ENCODE data around the gene PRKCE.

PRKCE gene

DNA sequence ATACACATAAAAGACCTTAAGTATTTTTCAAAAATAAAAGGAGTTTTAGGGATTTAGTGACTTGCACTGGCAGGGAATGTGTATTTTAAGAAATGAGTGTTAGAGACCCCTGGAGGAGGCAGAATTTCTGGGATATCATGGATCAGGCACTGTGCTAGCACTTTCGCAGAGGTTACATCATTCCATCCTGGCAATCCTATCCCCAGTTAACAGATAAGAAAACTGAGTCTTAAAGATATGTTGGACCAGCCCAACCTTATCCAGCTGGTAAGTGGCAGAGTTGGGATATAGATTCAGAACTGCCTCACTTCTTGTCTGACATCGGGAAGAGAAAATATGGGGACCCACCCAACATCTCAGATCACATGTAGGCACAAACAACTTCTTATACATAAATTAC, 485.5 kb downstream of the PRKCE start:
- no peak for DNase-seq

DNA sequence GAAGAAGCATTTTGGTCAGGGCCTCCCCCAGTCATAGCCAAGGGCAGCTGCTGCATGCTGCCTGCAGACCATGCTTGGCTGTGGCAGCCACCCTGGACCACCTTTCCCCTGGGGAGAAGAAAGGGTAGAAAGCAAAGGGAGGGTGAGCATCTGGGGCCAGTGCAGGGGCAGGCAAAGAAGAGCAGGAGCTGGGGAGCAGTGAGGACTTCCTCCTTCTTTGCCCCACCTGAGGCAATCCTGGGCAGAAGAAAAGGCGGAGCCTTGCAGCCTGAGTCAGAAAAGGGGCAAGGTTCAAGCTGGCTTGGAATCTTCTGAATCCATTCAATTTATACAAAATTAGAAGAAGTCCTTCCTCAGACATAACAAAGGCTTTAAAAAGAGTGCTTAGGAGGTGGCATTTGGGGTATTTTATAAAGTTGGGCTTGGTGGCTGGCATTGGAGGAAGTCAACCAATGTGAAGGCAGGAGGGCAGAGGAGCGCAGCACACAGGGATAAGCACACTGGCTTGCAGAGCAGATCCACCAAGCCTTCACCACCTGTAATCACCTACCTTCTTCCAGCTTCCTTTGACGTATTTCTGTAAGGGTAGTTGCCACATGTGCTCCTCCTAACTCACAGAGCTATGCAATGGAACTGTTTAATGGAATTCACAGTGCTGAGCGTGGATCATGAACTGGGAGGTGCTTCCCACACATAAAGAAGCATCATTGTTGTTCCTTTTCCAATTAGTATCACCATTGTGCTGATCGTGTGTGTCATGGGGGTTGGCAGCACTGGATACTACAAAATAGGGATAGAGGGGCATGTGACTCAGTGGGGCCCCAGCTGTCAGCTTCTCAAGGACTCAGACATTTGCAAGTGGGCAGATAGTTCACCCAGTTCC, 491.3 kb downstream of the PRKCE start:
- no peak for DNase-seq

DNA sequence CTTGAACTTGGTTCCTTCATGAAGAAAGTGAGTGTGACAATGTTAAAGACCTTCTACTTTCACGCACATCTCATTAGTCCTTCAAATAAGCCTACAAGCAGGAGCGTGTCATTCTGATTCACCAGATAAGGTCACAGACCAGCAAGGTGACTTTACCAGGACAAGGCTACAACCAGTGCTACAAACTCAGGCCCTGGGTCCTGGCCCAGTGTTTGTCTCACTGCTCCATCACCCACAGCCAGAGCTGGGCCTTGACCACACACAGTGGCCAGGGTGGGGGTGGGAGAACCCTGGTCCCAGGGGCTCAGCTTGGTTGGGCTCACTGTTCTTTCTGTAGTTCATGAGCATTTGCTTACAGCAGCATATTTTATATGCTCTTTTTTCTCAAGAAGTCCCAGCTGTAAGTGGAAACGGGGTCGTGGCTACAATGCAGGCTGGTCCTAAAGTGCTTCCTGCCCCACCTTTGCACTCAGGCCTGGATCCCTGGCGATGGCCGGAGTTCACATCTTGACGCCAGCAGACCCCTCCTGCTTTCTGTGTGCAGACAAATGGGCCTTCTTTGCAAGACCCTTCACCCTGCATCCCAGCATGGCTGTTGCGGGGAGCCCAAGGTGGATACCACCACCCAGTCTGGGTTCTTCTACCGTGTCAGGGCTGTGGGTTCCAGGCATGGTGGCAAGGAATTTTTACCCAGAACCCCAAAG, 492.1 kb downstream of the PRKCE start:
- DNase-seq: no peak

DNA sequence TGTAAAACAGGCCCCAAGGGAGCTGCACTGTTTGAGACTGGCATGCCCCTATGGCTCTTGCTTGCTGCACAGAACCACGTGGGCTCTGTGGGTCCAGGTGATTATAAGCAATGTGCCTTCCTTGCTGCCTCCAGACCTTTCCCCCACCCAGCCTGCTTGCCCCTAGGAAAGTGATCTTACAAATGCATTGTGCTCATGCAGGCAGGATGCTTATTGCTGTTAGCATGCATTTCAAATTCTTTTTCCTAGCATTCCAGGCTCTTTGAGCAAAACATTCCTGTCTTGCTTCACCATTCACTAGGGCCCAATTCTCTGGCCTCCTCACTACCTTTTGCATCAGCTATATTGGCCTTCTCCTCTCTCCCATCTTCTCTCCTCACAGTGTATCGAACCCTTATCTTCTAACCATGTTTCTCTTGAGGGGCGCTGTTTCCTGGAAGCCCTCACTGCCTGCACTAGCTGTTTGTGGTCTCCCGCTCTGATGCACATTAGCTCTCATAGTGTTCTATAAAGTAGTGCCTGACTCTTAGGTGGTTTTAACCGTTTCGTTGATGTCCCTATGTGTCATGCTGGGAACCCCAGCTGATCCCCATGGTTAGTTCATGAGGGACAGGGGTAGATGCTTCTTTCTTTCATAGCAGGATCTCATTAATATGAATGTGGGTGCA, 492.8 kb downstream of the PRKCE start:
- DNase-seq: no peak

DNA sequence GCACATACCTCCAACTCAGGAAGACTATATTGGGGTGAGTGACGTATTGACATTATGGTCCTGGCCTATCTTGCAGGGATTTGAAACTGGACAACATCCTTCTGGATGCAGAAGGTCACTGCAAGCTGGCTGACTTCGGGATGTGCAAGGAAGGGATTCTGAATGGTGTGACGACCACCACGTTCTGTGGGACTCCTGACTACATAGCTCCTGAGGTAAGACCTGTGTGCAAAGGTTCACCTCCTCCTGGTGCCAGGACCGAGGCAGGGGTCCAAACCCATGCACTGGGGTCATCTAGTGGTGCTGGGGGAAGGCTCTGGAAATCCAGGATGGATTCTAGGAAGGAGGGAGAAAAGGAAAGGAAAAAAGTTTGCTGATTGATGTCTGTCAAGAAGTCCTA, 493.5 kb downstream of the PRKCE start:
- no peak for DNase-seq

DNA sequence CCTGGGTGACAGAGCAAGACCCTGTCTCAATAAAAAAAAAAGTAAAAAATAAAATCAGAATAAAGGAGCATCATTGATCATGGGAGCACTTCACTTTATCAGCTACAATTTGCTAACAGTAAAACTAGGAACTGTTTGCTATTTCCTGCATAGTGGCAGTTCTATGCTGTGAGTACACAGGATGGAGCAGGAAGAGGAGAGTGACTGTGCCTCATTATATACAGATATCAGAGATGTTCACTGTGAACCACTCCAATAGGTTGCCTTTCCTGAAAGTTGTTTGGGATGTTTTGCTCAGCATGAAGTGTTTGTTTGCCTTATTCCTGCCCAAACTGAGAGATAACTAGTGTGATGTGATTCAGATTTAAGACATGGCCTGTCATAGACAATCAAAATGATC, 494.4 kb downstream of the PRKCE start:
- DNase-seq: no peak

DNA sequence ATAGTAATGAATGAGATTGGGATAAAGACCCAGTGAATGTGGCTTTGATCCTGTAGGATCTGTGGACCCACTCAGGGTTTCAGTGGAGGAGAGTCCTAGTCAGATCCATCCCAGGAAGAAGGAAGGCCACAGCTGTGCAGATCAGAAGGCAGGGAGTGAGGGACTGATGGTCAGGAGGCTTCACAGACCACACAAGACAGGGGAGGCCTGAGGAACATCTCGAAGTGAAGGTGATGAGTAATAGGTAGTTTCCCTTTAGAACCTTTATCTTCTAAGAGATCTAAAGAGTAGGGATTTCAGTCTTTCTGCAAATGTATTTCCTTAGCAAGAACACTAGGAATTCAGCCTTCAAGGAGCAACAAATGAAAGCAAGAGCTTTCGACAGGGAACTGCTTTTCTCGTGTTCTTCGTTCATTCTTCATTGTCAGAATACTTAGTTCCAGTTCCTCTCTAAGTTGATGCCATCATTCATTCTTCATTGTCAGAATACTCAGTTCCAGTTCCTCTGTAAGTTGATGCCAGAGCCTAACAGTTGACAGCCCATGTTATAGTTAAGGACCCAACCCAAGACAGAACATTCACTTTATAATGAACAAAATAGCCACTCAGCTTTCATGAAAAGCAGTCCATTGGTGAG, 495.5 kb downstream of the PRKCE start:
- no peak for DNase-seq

DNA sequence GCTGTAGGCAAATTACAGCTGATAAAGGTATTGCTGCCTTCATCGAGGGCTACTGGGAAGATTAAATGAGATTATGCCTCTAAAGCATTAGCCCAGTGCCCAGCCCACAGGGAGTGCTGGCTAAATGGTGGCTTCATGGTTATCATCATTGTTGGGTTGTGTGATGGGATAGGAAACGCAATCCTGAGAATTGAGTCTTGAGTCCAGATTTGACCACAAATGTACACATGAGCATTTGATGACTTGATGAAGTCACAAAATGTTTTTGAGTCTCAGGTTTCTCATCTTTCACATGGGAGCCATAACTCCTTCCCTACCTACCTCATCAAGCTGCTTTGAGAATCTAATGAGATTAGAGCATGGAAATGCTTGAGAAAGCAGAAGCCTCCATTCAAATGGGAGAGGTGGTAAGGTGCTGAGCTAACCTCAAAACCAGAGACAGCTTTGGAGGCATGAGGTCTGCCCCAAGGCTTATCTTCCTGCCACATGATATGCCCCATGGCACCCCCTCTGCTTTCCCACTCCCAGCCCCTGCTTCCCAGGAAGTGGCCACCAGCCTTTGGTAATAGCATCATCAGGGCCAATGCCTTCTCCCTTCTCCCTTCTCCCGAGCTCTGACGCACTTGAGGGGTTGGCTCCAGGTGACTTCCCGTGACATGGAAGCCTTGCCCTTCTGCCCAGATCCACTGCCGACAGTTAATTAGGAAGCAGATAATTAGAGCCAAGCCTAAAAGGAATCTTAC, 496.3 kb downstream of the PRKCE start:
- no peak for DNase-seq

DNA sequence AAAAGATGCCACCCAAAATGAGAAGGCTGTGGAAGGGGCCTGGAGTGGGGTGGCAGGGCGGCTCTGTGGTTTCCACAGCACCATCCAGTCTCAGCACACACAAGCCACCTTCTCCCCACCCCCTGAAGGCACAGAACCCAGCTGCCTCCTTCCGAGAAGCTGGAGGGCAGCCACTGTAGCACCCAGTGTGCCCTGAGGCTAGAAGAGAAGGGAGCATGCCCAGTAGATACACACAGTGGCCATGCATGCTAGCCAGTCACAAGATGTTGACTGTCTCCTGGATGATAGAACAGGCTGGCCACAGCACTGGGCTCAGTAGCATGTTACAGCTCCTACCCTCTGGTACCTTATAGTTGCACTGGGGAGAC, 496.9 kb downstream of the PRKCE start:
- no peak for DNase-seq

DNA sequence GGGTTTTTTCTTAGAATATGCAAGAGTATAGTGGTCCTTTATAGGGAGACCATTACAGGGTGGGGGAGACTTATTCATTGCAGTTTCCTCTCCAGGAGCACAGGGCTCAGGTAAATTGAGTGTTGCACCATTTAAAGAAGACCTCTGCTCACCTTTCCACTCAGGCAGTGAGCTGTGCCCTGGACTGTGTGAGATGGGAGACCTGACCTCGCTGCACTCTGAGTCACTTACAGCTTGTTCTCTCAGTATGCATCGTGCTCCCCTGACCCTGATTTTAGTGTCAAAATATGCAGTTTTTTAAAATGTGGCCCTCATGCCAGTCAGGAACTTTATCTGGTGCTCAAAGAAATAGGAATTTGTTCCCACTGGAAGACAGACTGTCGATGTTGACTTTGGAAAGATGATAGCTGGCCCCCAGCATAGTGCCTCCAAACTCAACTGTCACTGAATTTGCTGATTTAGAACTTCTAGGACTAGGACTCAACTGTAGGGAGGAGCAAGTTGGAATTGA, 499.0 kb downstream of the PRKCE start:
- no peak for DNase-seq

DNA sequence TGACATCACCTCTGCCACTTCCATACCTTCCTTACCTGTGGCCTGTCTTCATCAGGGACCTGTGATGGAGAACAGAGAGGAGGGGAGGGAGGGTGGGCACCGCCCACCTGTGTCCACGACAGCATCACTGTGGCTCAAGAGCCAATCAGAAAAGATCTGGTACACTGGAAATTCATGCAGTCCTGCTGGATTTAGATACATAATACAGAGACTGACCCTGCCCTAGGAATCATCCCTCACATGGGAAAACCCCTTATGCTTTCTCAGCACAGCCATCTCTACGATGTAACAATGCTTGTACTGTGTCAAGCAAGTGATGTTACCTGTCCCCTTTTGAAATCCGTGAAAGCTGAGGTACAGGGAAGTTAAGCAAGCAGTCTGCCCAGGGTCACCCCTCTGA, 500.1 kb downstream of the PRKCE start:
- DNase-seq: no peak

DNA sequence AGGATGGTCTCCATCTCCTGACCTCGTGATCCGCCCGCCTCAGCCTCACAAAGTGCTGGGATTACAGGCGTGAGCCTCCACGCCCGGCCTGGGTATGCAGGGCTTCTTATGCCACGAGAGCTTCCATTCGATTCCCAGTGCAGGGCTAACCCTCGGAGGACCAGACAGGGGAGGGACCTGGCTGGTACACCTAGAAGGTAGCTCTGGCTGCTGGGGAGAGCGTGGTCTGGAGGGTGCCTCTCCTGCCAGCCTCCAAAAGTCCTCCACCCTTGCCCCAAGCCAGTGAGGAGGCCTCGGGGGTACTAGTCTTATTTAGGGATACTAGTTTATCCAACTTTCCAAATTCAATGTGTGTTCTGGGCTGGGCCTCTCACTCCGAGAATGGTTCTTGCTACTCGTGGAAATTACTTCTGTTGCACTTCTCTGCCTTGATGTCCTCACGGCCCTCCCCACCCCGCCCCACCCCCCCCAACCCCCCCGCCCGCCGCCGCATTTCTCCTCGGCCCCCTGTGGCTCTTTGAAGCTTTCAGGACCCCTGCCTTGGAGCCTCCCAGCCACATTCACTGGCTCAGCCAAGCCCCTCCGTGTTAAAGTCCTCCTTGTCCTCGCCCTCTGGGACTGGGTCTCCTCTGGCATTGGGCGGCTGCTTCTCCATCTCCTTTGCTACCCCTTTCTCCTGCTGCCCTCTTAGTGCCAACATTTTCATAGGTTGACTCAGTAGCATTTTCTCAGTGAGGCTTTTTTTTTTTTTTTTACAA, 502.7 kb downstream of the PRKCE start:
- no peak for DNase-seq

DNA sequence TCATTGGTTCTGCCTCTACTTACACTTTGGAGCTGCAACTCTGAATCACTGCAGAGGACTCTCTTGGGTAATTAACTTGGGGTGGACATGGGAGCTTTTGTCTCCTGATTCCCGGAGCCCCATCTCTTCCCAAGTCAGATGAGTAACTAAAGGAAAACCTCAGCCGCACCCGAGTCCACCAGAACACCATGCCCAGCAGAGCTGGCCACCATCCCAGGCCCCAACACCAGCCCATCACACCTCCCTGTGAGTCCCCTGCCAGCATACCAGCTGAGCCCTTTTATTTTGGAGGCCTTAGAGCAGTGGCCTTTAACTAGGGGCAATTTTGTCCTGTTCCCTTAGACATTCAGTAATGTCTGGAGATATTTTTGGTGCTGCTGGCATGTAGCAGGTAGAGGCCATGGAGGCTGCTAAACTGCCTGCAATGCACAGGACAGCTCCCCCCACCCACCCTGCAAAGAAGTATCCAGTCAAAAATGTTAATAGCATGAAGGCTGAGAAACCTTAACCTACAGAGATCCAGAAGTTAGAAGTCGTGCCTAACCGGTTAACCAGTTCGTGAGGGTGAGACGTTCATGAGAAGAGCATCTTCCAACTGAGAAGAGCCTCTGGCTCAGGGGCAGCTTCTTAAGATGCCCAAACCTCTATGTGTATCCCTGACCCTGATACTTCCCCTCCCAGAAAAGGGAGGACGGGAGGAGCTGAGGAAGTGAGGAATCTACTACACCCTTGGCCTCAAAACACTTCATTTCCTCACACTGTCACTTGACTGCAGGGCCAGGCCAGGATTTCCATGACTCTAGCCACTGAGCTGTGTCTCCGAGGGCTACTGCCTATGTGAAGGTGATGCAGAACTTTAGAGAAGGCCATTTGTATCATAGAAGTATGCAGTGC, 505.8 kb downstream of the PRKCE start:
- DNase-seq: no peak

DNA sequence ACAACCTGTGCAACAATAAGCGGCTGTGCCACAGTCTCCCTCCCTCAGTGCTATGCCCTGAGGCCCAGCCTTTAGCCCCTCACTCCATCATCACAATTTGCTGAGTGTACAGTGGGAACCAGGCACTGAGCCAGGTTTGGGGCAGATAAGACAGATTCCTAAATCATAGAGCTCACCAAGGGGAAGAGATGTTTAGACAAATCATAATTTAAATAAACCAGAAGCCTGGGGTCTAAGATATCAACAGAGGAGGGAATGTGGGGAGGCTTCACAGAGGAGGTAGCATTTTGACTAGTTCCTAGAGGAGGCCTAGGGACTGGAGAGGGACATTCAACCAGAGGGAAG, 506.5 kb downstream of the PRKCE start:
- no peak for DNase-seq

DNA sequence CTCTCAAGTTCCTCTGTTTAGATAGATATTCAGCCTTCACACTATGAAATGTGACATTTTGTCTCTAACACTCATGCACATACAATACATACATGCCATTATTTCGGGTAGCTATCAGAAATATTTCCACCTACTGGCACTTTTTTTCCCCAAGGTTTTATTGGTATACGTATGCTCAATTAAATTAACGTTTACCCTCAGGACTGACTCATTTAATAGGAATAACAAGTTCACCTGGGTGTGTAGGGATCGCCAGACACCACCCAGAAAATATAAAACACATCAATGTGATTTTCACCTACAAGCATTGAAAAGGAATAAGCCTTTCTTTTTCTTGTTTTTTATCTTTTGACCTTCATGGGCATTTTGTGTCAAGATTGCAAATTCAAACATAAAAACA, 507.2 kb downstream of the PRKCE start:
- no peak for DNase-seq

DNA sequence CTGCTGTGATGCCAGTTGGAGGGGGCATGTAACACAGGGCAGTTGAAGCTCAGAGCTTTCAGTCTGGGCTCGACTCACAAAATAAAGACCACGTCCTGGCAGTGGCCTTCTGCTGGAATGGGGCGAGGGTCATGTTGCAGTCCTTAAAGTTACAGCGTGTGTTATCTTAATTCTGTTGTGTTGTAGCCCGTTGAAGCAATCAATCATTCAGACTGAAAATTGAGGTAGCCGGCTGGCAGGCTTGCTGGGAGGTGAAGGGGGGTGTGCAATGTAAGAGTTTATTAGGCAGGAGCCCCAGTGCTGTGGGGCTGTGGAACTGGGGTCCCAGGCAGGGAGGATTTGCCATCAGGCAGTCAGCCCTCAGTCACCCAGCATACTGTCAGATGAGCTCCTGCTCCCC, 508.9 kb downstream of the PRKCE start:
- DNase-seq: no peak

DNA sequence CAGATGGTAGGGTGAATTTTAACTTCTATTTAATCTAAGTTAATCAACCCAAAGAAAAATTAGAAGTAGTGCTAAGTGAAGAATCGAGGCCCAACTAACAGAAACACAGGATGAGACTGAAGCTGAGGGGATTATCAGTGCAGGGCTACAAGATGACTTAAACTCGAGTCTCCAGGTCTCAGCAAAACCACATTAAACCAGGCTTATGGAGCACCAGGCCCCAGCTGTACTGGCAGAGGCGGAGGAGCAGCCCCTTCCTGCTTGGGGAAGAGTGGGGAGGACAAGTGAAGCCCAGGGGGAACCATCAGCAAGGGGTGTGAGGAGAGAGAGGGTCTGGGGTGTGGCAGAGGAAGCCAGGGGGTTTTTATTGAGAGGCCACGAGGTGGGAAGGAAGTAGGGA, 509.8 kb downstream of the PRKCE start:
- DNase-seq: no peak

DNA sequence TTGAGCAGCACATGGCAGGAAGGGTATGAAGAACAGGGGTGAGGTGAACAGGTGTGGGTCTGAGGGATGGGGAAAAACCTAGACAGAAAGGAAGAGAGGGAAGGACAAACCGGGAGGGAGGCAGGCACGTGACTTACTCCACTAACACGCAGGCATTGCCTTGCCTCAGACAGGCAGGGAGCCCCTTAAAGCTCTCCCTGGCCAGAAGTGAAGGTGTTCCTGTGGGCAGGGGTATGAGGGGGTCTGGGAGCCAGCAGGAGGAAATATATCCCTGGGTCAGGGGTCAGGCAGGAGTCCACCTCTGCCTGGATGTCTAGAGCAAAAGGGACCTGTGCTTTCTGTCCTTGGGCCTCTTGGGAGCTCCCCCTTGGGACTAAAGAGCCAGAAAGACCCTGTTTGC, 510.4 kb downstream of the PRKCE start:
- DNase-seq: no peak

DNA sequence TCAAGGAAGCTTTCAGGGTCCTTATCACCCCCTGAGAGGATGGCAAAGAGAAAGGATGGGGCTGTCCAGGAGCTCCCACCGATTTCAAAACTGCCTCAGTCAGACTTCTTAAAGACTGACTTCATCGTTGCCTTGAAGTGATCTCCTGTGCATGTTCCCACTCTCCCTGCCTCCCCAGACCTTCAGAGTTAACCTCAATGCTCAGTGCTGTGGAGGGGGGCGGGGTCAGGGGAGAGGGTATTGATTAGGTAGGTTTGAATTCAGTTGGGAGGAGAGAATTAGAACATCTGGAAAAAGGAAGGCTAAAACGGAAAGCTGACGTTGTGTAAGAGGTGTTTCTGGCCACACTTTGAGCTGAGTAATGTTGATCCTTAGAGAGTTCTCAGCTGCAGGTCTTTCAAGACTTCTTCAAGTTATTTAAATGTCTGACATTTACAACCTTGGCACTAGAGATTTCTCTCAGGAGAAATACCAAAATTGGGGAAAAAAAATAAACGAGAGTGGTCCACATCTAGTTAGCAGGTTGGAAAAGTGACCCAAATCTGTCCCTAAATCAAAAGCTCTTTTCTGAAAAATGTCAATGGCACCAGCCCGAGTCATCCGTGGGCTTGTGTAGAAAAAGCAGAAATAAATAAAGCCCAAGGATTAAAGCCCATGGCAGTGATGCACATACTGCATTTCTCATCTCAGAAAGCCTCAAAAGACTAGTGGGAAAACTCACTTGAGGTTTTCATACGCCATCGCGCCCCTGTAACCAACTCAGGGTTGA, 511.0 kb downstream of the PRKCE start:
- no peak for DNase-seq

DNA sequence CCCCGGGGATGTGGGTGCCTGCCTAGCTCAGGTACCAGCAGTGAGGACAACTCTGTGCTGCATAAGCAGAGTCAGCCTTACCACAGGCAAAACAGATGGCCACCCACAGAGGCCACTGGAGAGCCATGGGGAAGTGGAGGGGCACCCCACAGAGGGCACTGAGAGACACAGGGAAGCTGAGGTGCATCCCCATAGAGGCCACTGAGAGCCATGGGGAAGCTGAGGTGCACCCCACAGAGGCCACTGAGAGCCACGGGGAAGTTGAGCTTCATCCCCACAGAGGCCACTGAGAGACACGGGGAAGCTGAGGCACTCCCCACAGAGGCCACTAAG, 511.6 kb downstream of the PRKCE start:
- DNase-seq: no peak

Measured in RPMI8226 (cell line).